Islet precursor cell (in vitro differentiated cells): ENCODE measurements around the gene FCGBP.
"Not testable (repeated sequence)": the region's sequence is repeated elsewhere in the genome, so short reads cannot be mapped to it uniquely, and the experiment has no call there.

ENCODE experiments used
- DNase-seq: peaks from one replicate; pipeline ENCODE4 v3.0.0-alpha.2; 2018

Gene FCGBP

GRCh38 chr19:39889872-39890754 lies 44.3 kb downstream of the FCGBP start:
- peak; percentile 60 for DNase-seq

GRCh38 chr19:39887456-39887951 lies 46.9 kb downstream of the FCGBP start:
- not testable (repeated sequence) for DNase-seq

GRCh38 chr19:39885821-39886554 lies 48.4 kb downstream of the FCGBP start:
- DNase-seq: not testable (repeated sequence)

GRCh38 chr19:39884721-39885120 lies 49.7 kb downstream of the FCGBP start:
- DNase-seq: not testable (repeated sequence)
